Ramos (cell line): ENCODE measurements around the gene ANKRD62.
"Not testable (repeated sequence)": the region's sequence is repeated elsewhere in the genome, so short reads cannot be mapped to it uniquely, and the experiment has no call there.

ENCODE experiments used
- in situ Hi-C: fragments of 300-500 bp; cut with MboI; formaldehyde crosslinking; loops from one replicate; pipeline ENCODE4 v1.14.3; 2022; ENCODE audit warnings: low sequenced_read_pairs; ENCODE audit not compliant: unreplicated experiment

ANKRD62 gene

GRCh38 chr18:12064086-12064763, 29.4 kb upstream of the ANKRD62 start:
- in situ Hi-C loops, result no loop called here

- in situ Hi-C loops, result no loop called here
These were observed 28.2 kb upstream of the ANKRD62 start for GRCh38 chr18:12065397-12065796.

- in situ Hi-C loops, result no loop called here
These were observed 26.6 kb upstream of the ANKRD62 start for GRCh38 chr18:12066910-12067511.

GRCh38 chr18:12067671-12068070, 26.0 kb upstream of the ANKRD62 start:
- in situ Hi-C loops, result no loop called here

- in situ Hi-C loops, result not testable (repeated sequence)
These were observed 25.2 kb upstream of the ANKRD62 start for GRCh38 chr18:12068316-12068949.

- in situ Hi-C loops, result no loop called here
These were observed 24.7 kb upstream of the ANKRD62 start for GRCh38 chr18:12068950-12069320.

GRCh38 chr18:12071066-12071465, 22.6 kb upstream of the ANKRD62 start:
- in situ Hi-C loops, result not testable (repeated sequence)

GRCh38 chr18:12072996-12073395, 20.6 kb upstream of the ANKRD62 start:
- in situ Hi-C loops, result no loop called here

GRCh38 chr18:12074736-12075135, 18.9 kb upstream of the ANKRD62 start:
- in situ Hi-C loops, result no loop called here

- in situ Hi-C loops, result no loop called here
These were observed 17.1 kb upstream of the ANKRD62 start for GRCh38 chr18:12076424-12077140.

- in situ Hi-C loops, result not testable (repeated sequence)
These were observed 15.6 kb upstream of the ANKRD62 start for GRCh38 chr18:12077994-12078393.

GRCh38 chr18:12079491-12080237, 14.0 kb upstream of the ANKRD62 start:
- in situ Hi-C loops, result no loop called here

- in situ Hi-C loops, result no loop called here
These were observed 8.5 kb upstream of the ANKRD62 start for GRCh38 chr18:12085136-12085535.

GRCh38 chr18:12085786-12086185, 7.9 kb upstream of the ANKRD62 start:
- in situ Hi-C loops, result no loop called here

GRCh38 chr18:12086249-12086648, 7.4 kb upstream of the ANKRD62 start:
- in situ Hi-C loops, result no loop called here

GRCh38 chr18:12086677-12087470, 6.8 kb upstream of the ANKRD62 start:
- in situ Hi-C loops, result no loop called here

GRCh38 chr18:12087471-12088025, 6.1 kb upstream of the ANKRD62 start:
- in situ Hi-C loops, result no loop called here

GRCh38 chr18:12088096-12088495, 5.5 kb upstream of the ANKRD62 start:
- in situ Hi-C loops, result no loop called here

GRCh38 chr18:12088731-12089375, 4.8 kb upstream of the ANKRD62 start:
- in situ Hi-C loops, result no loop called here
